GM10248 (cell line): ENCODE results near the gene BOK.

Experiments
- CTCF ChIA-PET: fragments of 300-600 bp; sonication (Branson Sonifier 250); formaldehyde crosslinking; extraction: SDS; loops from one replicate; lab custom pipeline; 2021; ENCODE audit warnings: antibody characterized with exemption; lab: Yijun Ruan, JAX
- POLR2A ChIA-PET: fragments of 350-650 bp; sonication (Branson Sonifier 250); formaldehyde crosslinking; extraction: SDS; loops from one replicate; lab custom pipeline; 2020; ENCODE audit warnings: antibody characterized with exemption; lab: Yijun Ruan, JAX
- DNase-seq: peaks from one replicate; pipeline ENCODE4 v3.0.0; 2012; ENCODE audit errors: extremely low spot score
- TF ChIP-seq, protein P1 (sequence below): IDR thresholded peaks from 2 replicates; pipeline ENCODE4 v1.5.1; 2012; ENCODE audit warnings: mild to moderate bottlenecking, low read depth; ENCODE audit errors: extremely low read depth, missing control alignments, control extremely low read depth

Gene BOK

DNA sequence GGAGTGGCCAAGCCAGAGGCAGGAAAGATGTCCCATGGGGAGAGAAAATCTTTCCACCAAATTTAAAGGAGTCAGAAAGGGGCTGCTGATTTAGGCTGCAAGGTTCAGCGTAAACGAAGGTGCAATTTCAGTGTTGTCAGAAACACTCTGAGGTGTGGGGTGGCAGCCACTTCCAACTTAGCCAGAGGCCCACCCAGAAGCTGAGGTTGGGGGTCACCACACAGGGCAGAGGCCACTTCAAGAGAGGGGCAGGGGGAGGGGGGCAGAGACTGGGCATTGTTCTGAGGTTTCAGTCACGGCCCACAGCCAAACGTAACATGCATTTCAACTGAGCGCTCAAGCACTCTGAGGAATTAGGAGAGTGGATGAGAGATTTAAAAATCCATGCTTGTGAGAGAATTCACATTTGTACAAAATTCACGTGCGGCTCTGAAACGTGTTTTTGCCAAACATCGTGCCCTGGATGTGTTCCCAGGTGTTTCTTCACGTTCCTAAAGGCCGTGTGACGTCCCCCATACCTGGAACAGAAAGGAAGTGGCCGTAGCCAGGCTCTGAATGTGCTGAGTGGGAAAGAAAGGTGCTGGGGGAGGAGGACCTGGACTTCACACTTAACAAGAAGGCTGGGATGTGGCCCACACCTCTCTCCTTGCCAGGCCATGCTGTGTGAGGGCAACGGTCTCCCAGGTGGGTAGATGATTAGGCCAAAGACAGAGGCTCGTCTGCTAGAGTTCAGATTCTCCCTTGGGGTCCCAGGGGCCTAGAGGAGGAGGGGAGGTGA lies 19.5 kb upstream of the BOK start:
- DNase-seq: no peak
- ChIA-PET POLR2A (no interaction called here), CTCF (no interaction called here)
- TF ChIP-seq, protein P1, sequence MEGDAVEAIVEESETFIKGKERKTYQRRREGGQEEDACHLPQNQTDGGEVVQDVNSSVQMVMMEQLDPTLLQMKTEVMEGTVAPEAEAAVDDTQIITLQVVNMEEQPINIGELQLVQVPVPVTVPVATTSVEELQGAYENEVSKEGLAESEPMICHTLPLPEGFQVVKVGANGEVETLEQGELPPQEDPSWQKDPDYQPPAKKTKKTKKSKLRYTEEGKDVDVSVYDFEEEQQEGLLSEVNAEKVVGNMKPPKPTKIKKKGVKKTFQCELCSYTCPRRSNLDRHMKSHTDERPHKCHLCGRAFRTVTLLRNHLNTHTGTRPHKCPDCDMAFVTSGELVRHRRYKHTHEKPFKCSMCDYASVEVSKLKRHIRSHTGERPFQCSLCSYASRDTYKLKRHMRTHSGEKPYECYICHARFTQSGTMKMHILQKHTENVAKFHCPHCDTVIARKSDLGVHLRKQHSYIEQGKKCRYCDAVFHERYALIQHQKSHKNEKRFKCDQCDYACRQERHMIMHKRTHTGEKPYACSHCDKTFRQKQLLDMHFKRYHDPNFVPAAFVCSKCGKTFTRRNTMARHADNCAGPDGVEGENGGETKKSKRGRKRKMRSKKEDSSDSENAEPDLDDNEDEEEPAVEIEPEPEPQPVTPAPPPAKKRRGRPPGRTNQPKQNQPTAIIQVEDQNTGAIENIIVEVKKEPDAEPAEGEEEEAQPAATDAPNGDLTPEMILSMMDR: no peak

- TF ChIP-seq, protein P1: no peak
- ChIA-PET POLR2A (no interaction called here), CTCF (interaction anchor here (0.9 kb wide), 1 partner anchor 15 kb away, joined by 3 read pairs; no protein-coding TSS in a partner anchor)
- DNase-seq: peak; percentile 18
These were observed 18.8 kb upstream of the BOK start for GRCh38 chr2:241539616-241540374.

DNA sequence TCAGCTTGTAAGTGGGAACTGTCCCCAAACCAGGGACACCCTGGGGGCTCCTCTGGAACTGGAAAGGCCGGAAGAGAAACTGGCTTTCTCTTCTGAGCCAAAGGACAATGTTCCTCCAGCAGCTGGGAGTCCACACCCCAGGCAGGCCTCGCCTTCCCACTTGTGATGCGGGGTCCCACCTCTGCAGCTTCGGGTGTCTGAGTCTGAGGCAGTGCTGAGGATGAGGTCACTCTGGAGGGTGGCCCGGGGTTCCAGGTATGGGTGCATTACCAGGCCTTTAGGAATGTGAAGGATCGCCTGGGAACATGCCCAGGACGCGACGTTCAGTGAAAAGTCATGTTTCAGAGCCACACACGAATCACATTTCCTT lies 18.2 kb upstream of the BOK start:
- TF ChIP-seq, protein P1: no peak
- ChIA-PET CTCF (interaction anchor here (0.9 kb wide), 1 partner anchor 16 kb away, joined by 3 read pairs; no protein-coding TSS in a partner anchor), POLR2A (no interaction called here)
- peak; percentile 21 for DNase-seq

DNA sequence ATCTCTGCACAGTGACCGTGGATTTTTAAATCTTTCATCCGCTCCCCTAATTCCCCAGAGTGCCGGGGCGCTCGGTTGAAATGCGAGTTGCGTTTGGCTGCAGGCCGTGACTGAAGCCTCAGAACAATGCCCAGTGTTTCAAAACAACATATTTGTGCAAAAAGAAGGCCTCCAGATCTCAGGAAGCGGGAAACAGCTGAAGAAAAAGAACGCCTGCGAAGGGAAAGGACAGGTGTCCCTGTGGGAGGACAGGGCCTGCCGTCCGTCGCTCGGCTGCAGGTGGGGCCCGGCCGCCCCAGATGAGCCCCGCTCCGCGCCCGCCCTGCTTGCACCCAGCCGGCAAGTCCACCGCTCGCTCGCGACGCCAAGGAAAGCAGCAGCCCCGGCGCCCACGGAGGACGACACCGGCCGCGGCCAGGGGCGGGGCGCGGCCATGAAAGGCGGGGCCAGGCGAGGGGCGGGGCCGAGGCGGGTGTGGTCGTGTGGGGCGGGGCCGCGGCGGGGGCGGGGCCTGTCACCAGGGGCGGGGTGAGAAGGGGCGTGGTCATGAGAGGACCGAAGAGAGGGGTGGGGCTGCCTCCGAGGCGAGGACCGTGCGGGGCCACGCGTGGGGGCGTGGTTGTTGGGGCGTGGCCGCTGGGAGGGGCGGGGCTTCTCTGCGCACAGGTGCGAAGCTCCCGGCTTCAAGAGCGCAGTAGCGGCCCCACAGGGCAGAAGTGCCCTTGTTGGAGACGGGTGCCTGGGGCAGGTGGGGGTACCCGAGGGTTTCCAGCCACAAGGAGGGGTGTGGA lies 17.6 kb upstream of the BOK start:
- TF ChIP-seq, protein P1: no peak
- ChIA-PET CTCF (no interaction called here), POLR2A (no interaction called here)
- peak; percentile 73 for DNase-seq

GRCh38 chr2:241541564-241542277 lies 16.8 kb upstream of the BOK start:
- ChIA-PET CTCF (no interaction called here), POLR2A (no interaction called here)
- peak; percentile 18 for DNase-seq
- TF ChIP-seq, protein P1: no peak

DNA sequence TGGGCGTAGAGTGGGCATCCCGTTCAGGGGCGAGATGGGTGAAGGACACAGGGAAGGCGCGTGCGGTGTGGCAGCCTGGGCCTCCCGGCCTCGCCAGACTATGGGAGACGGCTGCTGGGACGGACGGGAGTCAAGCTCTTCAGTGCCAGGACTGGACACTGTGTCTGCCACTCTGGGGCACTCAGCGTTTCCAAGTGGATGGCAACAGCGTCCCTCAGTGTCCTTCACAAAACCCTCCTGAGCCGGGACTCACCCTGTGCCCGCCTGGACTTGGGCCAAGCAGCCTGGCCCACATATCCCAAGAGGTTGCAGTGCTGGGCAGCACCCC lies 16.3 kb upstream of the BOK start:
- ChIA-PET POLR2A (no interaction called here), CTCF (no interaction called here)
- DNase-seq: peak; percentile 16
- TF ChIP-seq, protein P1: no peak
